GM19099 (cell line): ENCODE results near the gene PDXP.
A peak's percentile ranks its signal among the peaks of the same experiment; 100 is the strongest.

Experiments used
- POLR2A ChIP-seq: IDR thresholded peaks from 3 replicates; pipeline ENCODE4 v1.6.1; 2011; ENCODE audit warnings: low read depth; ENCODE audit not compliant: insufficient read length; ENCODE audit errors: extremely low read depth

PDXP gene

DNA sequence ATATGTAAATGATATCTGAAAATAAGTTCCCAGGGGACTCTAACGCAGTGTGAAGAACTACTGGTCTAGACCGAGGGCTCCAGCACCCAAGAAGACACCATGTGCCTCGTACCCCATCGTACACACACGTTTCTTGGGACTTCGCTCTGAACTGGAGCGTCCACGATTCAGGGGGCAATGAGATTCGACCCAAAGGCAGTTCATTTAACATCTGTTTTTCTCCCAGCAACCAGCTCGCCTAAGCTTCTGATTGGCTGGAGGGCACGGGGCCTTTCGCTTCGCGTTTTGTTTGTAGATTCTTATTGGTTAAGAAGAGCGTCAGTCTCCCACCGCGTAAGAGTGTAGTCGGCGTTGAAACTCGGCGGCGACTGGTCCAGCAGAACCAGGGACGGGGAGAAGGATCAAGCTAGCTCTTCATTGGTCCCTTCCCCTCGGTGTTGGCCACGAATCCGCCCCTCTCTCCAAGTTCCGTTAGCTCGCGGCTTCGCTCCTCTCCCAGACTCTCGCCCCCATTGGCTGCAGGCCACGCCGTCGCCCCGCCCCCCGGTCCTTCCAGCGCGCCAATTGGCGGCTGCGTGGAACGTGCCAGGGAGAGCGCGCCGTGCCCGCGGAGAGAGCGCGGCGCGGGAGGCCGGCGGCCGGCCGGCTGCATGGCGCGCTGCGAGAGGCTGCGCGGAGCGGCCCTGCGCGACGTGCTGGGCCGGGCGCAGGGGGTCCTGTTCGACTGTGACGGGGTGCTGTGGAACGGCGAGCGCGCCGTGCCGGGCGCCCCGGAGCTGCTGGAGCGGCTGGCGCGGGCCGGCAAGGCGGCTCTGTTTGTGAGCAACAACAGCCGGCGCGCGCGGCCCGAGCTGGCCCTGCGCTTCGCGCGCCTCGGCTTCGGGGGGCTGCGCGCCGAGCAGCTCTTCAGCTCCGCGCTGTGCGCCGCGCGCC, at the start of gene PDXP:
TSS of gene PDXP (plus strand) at position 591 of the 933 bp plus-strand sequence. CDS start at position 651, 60 bp downstream.
- TF ChIP-seq POLR2A: peak; percentile 87

GRCh38 chr22:37609240-37610152, 49.0 kb upstream of the PDXP start:
- peak; percentile 46 for TF ChIP-seq POLR2A

GRCh38 chr22:37610480-37611129, 47.9 kb upstream of the PDXP start:
- no peak for TF ChIP-seq POLR2A

- TF ChIP-seq POLR2A: no peak
Observed at GRCh38 chr22:37611207-37611606, 47.3 kb upstream of the PDXP start.

- TF ChIP-seq POLR2A: no peak
Observed at GRCh38 chr22:37616201-37617083, 42.1 kb upstream of the PDXP start.

DNA sequence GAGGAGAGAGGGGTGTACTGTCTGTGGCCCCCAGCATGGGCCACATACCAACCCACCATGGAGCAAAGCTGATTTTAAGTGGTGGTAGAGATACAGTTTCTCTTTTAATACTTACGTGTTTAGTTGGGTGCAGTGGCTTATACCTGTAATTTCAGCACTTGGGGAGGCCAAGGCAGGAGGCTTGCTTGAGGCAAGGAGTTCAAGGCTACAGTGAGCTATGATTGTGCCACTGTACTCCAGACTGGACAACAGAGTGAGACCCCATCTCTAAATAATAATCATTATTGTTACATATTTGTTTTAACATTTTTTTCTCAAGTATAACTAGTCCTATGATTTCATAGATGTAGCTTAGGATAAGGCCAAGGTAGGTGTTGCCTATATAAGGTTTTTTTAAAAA, 41.1 kb upstream of the PDXP start:
- no peak for TF ChIP-seq POLR2A

GRCh38 chr22:37618072-37618656, 40.4 kb upstream of the PDXP start:
- TF ChIP-seq POLR2A: no peak

DNA sequence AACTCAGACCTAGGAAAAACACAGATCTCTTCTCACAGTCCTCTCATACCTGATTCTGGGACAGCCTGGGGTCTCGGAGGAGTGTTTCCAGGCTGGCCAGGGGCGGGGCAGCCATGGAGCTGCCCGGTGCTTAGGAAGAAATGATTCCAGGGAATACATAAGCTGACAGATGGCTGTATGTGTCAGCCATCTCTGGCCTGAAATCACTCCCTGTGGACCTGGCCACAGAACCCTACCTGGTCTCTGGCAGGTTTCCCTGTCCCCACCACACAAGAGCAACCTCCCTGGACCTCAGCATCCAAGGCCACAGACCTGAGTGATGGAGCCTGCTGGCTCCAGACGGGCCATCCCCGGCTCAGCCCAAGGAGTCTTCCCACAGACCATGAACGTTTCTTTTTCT, 39.8 kb upstream of the PDXP start:
- no peak for TF ChIP-seq POLR2A

DNA sequence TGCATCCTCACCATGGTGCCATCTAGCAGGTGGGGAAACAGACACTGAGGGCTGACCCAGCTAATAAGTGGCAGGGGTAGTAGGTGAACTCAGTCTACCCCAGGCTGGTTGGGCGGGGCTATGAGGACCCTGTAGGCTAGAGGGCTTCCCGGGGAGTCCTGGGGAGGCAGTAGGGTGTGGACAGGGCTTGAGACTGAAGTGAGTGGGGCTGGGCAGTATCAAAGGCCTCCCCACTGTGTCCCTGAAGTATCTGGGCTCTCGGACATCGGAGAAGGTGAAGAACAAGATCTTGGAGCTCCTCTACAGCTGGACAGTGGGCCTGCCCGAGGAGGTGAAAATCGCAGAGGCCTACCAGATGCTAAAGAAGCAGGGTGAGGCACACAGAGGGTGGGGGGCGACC, 38.5 kb upstream of the PDXP start:
- no peak for TF ChIP-seq POLR2A

DNA sequence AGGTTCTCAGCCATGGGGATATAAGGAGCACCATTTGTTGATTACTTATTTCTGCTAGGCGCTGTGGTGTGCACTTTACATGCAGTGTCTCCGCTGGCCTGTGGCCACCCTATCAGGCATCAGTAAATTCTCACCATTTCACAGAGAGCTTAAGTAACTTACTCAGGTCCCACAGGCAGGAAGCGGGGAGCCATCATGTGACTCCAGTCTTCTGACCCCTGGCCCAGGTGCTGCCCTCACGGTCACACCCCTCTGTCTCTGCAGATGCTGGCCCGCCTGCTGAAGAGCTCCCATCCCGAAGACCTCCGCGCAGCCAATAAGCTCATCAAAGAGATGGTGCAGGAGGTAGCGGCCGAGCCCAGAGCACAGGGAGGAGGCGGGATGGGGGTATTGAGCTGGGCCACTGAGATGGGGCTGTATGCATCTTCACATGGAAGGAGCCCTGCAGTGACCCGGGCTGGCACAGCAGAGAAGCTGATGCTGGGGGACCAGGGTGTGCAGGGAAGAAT, 37.1 kb upstream of the PDXP start:
- TF ChIP-seq POLR2A: no peak

GRCh38 chr22:37623075-37624016, 35.2 kb upstream of the PDXP start:
- no peak for TF ChIP-seq POLR2A

DNA sequence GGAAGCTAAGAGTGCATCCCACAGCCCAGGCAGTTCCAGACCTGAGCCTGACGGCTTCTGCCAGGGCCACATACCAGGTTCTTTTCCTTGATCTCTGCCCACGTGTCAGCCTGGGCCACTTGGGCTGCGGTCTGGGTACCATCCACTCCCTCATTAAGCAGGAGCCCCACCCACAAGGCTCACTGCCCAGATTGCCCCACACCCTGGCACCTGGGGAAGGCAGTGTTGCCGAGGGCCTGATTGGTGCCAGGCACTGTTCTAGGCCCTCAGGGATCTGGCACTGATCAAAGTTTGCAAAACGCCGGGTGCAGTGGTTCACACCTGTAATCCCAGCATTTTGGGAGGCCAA, 34.5 kb upstream of the PDXP start:
- TF ChIP-seq POLR2A: no peak

DNA sequence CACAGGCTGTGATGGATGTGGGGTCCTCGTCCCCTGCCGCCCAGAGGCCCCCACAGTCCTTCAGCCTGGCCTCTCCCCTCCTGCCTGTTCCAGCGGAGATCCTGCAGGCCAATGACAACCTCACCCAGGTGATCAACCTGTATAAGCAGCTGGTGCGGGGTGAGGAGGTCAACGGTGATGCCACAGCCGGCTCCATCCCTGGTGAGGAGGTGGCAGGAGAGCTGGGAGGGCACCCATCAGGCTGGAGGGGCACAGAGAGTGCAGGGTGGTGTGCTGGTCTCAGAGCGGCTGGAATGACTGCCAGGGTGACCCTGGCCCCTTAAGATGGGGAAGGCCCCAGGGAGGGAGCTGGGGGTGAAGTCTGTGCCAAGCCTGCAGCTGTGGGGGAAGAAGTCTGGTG, 33.6 kb upstream of the PDXP start:
- no peak for TF ChIP-seq POLR2A

GRCh38 chr22:37625737-37626136, 32.8 kb upstream of the PDXP start:
- TF ChIP-seq POLR2A: no peak
